Measurements from ENCODE around the gene DNAH1. TPM values are rescaled to one million over a fixed set of nuclear protein-coding genes. Genes with fewer than 3 reads are reported as not detected.
A peak's percentile ranks its signal among the peaks of the same experiment; 100 is the strongest.

Gene DNAH1
- total RNA-seq, 1 donor from 2014 or later, result 1.7 TPM

Small RNA genes within 50 kb of the gene (small RNA-seq; reads per million reads assigned to genes)
- gene MIR135A1 (ENCODE audit: low replicate concordance) (14.4 reads per million, percentile 94 among the genes with 10 or more reads in this experiment), gene MIRLET7G (ENCODE audit: low replicate concordance) (10,163 reads per million, percentile 100 among the genes with 10 or more reads in this experiment)

Other genes starting within 250 kb of the DNAH1 start
- 2.5 TPM for gene POC1A, start 161.9 kb upstream of the DNAH1 start, total RNA-seq
- 29.0 TPM for gene ALAS1, start 118.2 kb upstream of the DNAH1 start, total RNA-seq
- not detected for gene TLR9, start 90.7 kb upstream of the DNAH1 start, total RNA-seq
- gene TWF2, start 77.2 kb upstream of the DNAH1 start, total RNA-seq, result 17.2 TPM
- gene PPM1M, start 70.6 kb upstream of the DNAH1 start, total RNA-seq, result 6.9 TPM
- 135 TPM for gene WDR82, start 37.7 kb upstream of the DNAH1 start, total RNA-seq
- 1.2 TPM for gene GLYCTK, start 28.5 kb upstream of the DNAH1 start, total RNA-seq
- 67.6 TPM for gene BAP1, start 93.7 kb downstream of the DNAH1 start, total RNA-seq
- 4.9 TPM for gene PHF7, start 94.3 kb downstream of the DNAH1 start, total RNA-seq
- 3.7 TPM for gene SEMA3G, start 128.8 kb downstream of the DNAH1 start, total RNA-seq
- 0.49 TPM for gene TNNC1, start 137.7 kb downstream of the DNAH1 start, total RNA-seq
- 61.5 TPM for gene NISCH, start 139.3 kb downstream of the DNAH1 start, total RNA-seq
- gene STAB1, start 179.0 kb downstream of the DNAH1 start, total RNA-seq, result 5.9 TPM
- gene NT5DC2, start 217.5 kb downstream of the DNAH1 start, total RNA-seq, result 52.1 TPM
- 1.2 TPM for gene UQCC5, start 220.3 kb downstream of the DNAH1 start, total RNA-seq

All from temporal lobe (tissue), 2 donors.